ENCODE results near the gene REV3L. TPM values are rescaled to one million over a fixed set of nuclear protein-coding genes. Genes with fewer than 3 reads are reported as not detected.
A peak's percentile ranks its signal among the peaks of the same experiment; 100 is the strongest.

Gene REV3L, protein sequence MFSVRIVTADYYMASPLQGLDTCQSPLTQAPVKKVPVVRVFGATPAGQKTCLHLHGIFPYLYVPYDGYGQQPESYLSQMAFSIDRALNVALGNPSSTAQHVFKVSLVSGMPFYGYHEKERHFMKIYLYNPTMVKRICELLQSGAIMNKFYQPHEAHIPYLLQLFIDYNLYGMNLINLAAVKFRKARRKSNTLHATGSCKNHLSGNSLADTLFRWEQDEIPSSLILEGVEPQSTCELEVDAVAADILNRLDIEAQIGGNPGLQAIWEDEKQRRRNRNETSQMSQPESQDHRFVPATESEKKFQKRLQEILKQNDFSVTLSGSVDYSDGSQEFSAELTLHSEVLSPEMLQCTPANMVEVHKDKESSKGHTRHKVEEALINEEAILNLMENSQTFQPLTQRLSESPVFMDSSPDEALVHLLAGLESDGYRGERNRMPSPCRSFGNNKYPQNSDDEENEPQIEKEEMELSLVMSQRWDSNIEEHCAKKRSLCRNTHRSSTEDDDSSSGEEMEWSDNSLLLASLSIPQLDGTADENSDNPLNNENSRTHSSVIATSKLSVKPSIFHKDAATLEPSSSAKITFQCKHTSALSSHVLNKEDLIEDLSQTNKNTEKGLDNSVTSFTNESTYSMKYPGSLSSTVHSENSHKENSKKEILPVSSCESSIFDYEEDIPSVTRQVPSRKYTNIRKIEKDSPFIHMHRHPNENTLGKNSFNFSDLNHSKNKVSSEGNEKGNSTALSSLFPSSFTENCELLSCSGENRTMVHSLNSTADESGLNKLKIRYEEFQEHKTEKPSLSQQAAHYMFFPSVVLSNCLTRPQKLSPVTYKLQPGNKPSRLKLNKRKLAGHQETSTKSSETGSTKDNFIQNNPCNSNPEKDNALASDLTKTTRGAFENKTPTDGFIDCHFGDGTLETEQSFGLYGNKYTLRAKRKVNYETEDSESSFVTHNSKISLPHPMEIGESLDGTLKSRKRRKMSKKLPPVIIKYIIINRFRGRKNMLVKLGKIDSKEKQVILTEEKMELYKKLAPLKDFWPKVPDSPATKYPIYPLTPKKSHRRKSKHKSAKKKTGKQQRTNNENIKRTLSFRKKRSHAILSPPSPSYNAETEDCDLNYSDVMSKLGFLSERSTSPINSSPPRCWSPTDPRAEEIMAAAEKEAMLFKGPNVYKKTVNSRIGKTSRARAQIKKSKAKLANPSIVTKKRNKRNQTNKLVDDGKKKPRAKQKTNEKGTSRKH (N-terminal part only)
- polyA plus RNA-seq, result 16.5 TPM

DNA sequence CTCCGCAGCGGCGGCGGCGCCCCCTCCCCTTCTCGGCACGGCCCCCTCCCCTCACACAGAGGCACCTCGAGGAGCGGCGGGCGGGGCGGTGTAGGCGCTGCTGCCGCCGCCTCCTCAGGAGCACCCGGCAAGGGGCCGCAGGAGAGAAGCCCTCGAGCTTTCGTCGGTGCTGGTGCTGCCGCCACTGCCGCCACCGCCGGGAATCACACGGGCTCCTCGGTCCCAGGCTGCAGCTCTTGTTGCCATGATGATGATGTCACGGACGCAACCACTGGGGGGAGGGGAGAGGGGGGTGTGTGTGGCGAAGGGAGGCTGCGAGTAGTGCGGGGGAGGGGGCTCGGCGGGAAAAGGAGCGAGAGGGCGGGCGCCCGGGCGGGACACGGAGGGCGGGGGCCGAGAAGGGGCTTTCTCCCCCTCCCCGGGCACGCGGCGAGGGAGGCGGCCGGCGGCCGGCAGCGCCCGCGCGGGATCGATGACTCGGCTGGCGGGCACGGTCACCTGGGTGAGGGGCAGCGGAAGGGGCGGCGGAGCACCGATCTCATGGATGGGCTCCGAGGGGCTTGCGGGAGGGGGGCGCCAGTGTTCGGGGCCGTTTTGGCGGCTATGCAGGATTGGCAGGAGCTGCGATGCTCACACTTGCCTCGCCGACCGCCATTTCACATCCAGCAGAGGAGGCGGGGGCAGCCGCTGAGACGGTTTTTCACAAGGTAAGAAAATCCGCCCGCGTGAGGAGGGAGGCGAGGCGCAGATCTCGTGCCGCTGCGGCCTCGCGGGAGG is at the start of gene REV3L:
Gene REV3L, minus strand, starts transcription at position 260 of the 777 bp plus-strand sequence. CDS start 330 bp downstream, outside the sequence.
- Mint-ChIP-seq H3K4me1 (peaks cover 24 to 38% (median 29%) of the 10 kb centered on the region in 3 donors), H3K9me3 (no peaks in the 10 kb centered on the region), H3K27me3 (no peaks in the 10 kb centered on the region), H3K36me3 (no peaks in the 10 kb centered on the region), H3K4me3 (peak within 1 kb of the TSS; percentile 91 to 99 (median 98)), H3K27ac (peak within 1 kb of the TSS; percentile 94 to 100 (median 99))

DNA sequence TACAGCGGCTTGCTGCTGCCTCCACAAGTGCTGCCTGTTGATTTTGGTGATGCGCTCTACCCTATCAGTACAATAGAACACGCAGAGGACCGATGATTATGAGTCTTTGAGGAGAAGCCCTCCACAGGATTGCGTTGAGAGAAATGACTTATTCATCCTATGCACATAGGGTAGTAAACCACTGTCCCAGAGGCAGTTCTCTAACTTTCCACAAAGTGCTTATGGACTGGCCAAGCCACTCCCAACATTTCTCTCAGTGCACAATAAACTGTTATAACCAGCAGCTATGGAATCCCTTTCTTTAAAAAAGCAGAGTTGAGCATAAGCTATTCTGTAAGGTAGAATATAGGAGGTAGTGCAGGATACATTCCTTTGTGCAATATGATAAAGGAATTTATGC is 48.2 kb upstream of the REV3L start:
- no peak overlapping the region for H3K27ac Mint-ChIP-seq

DNA sequence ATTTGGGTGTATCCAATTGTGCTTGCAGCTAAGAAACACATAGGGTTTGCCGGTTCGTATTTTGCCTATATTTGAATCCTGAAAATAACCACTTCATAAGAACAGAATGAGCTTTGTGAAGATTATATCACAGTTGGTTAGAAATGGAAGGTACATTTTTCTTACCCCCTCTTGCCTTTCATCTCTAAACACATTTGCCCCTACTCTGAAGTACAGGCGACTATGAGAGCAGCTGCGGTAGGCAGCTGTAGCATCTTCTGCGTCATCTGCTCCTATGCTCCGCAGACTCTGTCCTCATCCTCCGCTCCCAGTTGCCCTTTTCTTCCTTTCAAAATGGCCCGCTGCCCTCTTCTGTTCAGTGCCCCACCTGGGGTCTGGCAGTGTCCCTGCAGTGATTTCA is 47.6 kb upstream of the REV3L start:
- Mint-ChIP-seq H3K27ac (no peak overlapping the region), H3K27me3 (no peaks in the 10 kb centered on the region), H3K36me3 (no peaks in the 10 kb centered on the region), H3K9me3 (peaks cover 0 to 4% (median 0%) of the 10 kb centered on the region in 3 donors), H3K4me1 (peaks cover 8 to 13% (median 10%) of the 10 kb centered on the region in 3 donors), H3K4me3 (no peak overlapping the region)

More for the DNA sequence above, 48.2 kb upstream of the REV3L start:
- H3K4me1 Mint-ChIP-seq, result peaks cover 8 to 13% (median 10%) of the 10 kb centered on the region in 3 donors
- no peaks in the 10 kb centered on the region for H3K36me3 Mint-ChIP-seq
- H3K9me3 Mint-ChIP-seq, result peaks cover 0 to 4% (median 0%) of the 10 kb centered on the region in 3 donors
- no peak overlapping the region for H3K4me3 Mint-ChIP-seq
- H3K27me3 Mint-ChIP-seq, result no peaks in the 10 kb centered on the region

DNA sequence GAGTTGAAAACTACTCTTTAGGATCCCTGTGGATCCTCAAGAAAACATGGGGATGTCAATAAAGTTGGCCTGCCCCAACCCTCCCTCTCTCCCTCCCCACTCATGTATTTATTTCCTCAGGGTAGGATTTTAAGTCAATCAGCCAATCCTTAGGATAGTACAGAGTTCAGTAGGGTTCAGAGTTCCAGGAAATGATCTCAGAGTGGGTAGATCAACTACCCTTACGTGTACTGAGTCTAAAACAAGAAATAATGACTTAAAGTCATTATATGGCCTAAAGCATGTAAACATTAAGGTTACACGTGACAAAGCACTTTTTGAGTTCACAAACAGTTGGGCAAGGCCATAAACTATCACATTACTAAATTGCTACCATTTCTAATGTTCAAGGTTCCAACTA is 47.2 kb upstream of the REV3L start:
- Mint-ChIP-seq H3K4me1 (peaks cover 8 to 13% (median 10%) of the 10 kb centered on the region in 3 donors), H3K27ac (no peak overlapping the region), H3K27me3 (no peaks in the 10 kb centered on the region)

DNA sequence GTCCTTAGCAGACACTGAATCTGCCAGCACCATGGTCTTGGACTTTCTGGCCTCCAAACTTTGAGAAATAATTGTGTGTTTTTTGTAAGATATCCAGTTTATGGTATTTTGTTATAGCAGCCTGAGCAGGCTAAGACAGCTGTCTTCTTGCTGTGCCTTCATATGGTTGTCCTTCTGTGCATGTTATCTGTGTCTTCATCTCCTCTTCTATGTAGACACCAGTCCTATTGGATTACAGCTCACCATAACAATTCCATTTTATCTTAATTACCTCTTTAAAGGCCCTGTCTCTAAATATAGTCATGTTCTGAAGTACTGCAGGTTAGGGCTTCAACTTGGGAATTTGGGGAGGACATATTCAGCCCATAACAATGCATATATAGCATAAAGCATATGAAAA is 44.3 kb upstream of the REV3L start:
- Mint-ChIP-seq H3K4me3 (no peak overlapping the region), H3K9me3 (peaks cover 0 to 4% (median 0%) of the 10 kb centered on the region in 3 donors), H3K4me1 (peaks cover 1 to 5% (median 5%) of the 10 kb centered on the region in 3 donors), H3K36me3 (peaks cover 2% of the 10 kb centered on the region), H3K27me3 (no peaks in the 10 kb centered on the region), H3K27ac (no peak overlapping the region)

More for the DNA sequence above, 47.2 kb upstream of the REV3L start:
- H3K36me3 Mint-ChIP-seq, result no peaks in the 10 kb centered on the region
- peaks cover 0 to 4% (median 0%) of the 10 kb centered on the region in 3 donors for H3K9me3 Mint-ChIP-seq
- no peak overlapping the region for H3K4me3 Mint-ChIP-seq

DNA sequence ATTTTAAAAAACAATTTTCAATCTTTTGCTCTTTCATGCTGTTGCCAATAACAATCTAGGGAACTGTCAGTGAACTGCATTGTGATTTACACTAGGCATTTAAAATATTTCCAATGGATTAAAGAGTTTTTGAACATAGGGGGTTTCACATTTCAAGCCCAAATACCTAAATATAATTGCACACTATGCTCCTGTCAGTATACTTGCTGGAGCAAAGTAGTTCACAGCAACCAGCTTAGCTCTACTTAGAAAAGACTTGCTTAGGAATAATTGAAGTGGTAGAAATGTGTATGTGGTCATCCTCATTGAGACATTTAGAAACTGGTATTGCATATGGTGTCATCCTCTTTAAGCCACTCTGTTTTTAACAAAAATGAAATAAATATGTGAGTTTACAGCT is 41.7 kb upstream of the REV3L start:
- H3K36me3 Mint-ChIP-seq, result peaks cover 3% of the 10 kb centered on the region
- no peak overlapping the region for H3K27ac Mint-ChIP-seq
- peaks cover 0 to 4% (median 0%) of the 10 kb centered on the region in 3 donors for H3K9me3 Mint-ChIP-seq
- H3K4me3 Mint-ChIP-seq, result no peak overlapping the region
- H3K27me3 Mint-ChIP-seq, result no peaks in the 10 kb centered on the region
- peaks cover 1 to 8% (median 6%) of the 10 kb centered on the region in 3 donors for H3K4me1 Mint-ChIP-seq

DNA sequence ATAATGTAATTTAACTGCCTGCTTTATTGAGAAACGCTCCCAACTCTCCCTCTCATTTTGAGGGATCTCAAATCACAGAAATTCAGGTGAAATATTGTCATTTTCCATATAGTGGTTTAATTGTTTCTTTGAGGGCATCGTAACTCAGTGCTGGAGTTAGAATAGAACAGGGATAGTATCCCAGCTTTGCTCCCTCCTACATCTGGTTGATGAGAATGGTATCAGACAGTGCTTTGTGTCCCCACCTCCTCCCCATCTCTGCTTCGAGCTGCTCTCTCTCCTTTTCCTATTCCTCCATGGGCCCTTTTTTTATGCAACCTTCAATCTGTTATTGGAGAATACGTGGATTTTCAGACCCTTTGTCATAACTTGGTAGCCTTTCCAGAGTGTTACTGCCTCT is 41.2 kb upstream of the REV3L start:
- H3K36me3 Mint-ChIP-seq, result peaks cover 5% of the 10 kb centered on the region
- no peaks in the 10 kb centered on the region for H3K27me3 Mint-ChIP-seq
- H3K9me3 Mint-ChIP-seq, result peaks cover 0 to 4% (median 0%) of the 10 kb centered on the region in 3 donors
- H3K27ac Mint-ChIP-seq, result peak overlapping the region in 1 of 3 donors; percentile 60
- H3K4me3 Mint-ChIP-seq, result no peak overlapping the region
- H3K4me1 Mint-ChIP-seq, result peaks cover 1 to 8% (median 6%) of the 10 kb centered on the region in 3 donors

DNA sequence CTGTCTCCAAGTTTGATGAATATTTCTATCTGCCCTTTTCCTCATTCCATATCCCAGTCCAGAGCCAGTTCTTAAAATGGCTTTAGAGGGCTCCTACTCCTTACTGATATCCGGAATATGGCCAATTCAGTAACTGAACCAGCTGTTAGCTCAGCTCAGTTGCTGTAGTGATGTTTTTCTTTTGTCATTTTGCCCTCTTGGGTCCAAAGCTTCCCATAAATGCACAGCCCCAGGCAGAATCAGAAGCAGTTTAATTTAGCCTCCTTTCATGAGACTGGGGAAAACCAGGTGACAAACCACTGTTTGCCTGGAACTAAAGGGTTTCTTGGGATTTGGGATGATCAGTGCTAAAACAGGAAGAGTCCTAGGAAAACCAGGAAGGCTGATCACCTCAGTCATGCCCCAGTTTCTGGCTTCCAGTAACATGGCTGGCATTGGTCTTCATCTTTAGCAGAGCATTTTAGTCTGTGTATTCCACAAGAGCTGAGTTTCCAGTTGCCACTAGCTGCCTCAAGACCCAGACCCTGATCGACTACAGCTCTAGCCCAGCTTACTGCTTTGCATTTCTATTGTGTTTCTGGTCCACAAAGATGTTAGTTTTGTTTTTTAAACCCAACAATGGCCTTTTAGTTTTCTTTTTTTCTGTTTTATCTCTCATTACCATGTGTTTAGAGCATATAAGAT is 40.6 kb upstream of the REV3L start:
- Mint-ChIP-seq H3K4me1 (peaks cover 1 to 8% (median 6%) of the 10 kb centered on the region in 3 donors), H3K27ac (no peak overlapping the region), H3K36me3 (peaks cover 5% of the 10 kb centered on the region), H3K27me3 (no peaks in the 10 kb centered on the region), H3K9me3 (peaks cover 0 to 4% (median 0%) of the 10 kb centered on the region in 3 donors), H3K4me3 (no peak overlapping the region)

DNA sequence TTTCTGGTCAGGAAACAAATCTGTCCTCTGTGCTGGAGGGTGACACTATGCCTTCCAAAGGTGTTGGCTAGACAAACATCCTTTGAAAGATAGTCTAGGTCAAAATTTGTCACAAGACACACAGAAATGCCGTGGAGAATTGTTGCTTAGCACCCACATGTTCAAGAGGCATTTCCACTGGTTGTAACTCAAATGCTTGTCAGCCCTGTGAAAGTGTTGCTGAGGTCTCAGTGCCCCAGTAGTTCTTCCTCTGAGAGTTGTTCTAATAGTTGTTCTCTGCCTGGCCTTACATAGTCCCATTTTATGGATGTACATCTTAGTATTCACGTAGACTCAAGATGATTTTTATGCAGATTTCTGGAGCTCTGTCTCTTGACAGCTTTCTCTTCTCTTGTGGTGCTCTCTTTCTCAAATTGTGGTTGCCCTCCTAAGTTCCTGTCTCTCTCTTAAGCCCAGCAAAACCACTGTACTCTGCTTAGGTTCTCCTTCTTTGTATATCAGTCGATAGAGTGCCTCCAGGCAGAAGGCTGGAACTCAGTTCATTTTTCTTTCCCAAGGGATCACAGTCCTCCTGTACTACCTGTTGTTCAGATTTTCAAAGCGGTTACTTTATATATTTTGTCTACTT is 39.5 kb upstream of the REV3L start:
- Mint-ChIP-seq H3K27ac (no peak overlapping the region), H3K36me3 (peaks cover 5% of the 10 kb centered on the region), H3K27me3 (no peaks in the 10 kb centered on the region), H3K9me3 (peaks cover 0 to 4% (median 0%) of the 10 kb centered on the region in 3 donors), H3K4me1 (peaks cover 4 to 8% (median 6%) of the 10 kb centered on the region in 3 donors), H3K4me3 (no peak overlapping the region)

DNA sequence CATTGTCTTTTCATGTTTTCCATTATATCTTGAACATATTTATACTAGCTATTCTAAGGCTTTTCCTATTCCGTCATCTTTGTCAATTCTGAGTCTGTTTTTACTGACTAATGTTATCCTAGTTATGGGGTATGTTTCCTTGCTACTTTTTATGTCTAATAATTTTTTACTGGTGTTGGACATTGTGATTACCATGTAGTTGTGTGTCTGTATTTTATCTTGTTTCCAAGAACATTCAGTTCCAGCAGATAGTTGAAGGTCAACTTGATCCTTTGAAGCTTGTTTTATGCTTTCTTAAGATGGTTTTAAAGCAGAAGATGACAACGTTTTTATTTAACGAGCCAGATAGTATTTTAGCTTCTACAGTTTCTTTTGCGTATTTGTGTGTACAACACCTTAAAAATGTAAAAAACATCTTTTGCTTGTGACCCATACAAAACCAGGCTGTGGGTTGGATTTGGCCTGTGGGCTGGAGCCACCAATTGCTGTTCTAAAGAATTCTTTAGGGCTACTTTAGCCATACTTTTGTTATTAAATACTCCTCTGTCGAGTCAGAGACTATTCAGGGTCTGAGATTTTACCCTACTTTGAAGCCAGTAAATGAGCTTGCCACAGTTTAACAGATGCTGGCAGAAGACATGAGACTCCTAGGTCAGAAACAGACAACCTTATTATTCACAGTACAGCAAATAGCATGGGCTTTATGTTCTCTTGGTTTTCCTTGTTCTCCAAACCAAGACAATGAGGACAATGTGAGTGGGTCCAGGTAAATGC is 38.7 kb upstream of the REV3L start:
- Mint-ChIP-seq H3K4me3 (no peak overlapping the region), H3K27ac (no peak overlapping the region), H3K36me3 (peaks cover 5% of the 10 kb centered on the region), H3K9me3 (peaks cover 0 to 4% (median 0%) of the 10 kb centered on the region in 3 donors), H3K27me3 (no peaks in the 10 kb centered on the region), H3K4me1 (peaks cover 4 to 8% (median 6%) of the 10 kb centered on the region in 3 donors)

DNA sequence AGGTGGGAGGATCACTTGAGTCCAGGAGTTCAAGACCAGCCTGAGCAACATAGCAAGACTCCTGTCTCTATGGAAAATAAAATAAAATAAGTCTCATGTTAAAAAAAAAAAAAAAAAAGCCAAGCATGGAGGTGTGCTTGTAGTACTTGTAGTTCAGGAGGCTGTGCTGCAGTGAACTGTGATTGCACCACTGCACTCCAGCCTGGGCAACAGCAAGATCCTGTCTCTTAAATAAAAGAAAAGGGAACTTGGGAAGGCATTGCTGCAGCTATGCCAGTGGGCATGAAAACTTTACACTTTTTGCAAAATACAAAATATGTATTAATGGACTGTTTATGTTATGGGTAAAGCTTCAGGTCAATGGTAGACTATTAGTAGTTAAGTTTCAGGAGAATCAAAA is 37.5 kb upstream of the REV3L start:
- Mint-ChIP-seq H3K27ac (no peak overlapping the region), H3K27me3 (no peaks in the 10 kb centered on the region), H3K4me3 (no peak overlapping the region), H3K4me1 (peaks cover 4 to 8% (median 6%) of the 10 kb centered on the region in 3 donors), H3K36me3 (peaks cover 5% of the 10 kb centered on the region), H3K9me3 (peaks cover 0 to 4% (median 0%) of the 10 kb centered on the region in 3 donors)

DNA sequence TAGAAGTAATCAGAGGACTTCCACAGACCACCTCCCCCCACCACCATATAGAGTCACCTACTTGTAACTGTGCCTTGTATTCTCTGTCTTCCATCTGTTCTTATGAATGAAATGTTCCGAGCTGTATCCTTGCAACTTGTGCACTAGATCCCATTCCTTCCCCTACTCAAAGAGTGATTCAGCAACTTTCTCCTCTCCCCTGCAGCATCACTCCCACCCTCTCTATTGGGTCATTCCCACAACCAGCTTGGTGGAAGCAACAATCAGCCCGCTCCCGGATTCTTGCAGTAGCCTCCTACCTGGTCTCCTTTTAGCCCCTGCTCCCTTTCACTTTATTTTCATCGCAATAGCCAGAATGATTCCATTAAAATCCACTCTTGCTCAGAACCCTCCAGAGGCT is 34.9 kb upstream of the REV3L start:
- peaks cover 0 to 4% (median 0%) of the 10 kb centered on the region in 3 donors for H3K9me3 Mint-ChIP-seq
- peaks cover 3 to 8% (median 6%) of the 10 kb centered on the region in 3 donors for H3K4me1 Mint-ChIP-seq
- H3K4me3 Mint-ChIP-seq, result no peak overlapping the region
- peak overlapping the region in 1 of 3 donors; percentile 8 for H3K27ac Mint-ChIP-seq
- H3K36me3 Mint-ChIP-seq, result peaks cover 3% of the 10 kb centered on the region
- H3K27me3 Mint-ChIP-seq, result no peaks in the 10 kb centered on the region
